Measurements from ENCODE around the gene STT3B. TPM values are rescaled to one million over a fixed set of nuclear protein-coding genes. Genes with fewer than 3 reads are reported as not detected.

The STT3B gene
- total and polyA plus RNA-seq, 2 of the 4 experiments (the other 2 are of a cell fraction), result 45.5 to 86.4 TPM

DNA sequence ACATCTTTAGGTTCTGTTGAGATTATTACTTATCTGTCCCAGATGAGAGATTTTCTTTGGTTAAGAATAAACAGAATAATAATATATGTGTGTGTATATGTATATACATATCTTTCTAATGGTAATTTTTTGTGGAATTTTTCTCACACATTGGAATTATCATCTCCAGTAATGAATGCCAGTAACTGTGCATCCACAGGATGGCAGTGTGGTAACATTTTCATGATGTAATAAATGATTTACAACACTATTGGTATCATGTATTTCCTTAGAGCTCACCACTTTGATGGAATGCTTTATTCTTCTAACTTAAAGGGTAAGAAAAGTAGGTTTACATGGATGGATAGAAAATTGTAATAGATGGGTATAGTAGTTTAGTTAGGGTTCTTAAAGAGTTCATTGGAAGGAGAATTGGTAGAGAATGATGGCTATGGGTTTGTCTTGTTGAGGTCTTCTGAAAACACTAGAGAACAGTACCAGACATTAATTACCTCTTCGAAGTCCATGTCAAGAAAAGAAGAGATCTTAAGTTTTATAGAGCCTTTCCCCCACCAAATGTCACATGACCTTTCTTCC is 78.1 kb downstream of the STT3B start:
- no peak overlapping the region for H2BK5ac ChIP-seq (ENCODE audit: low read depth, low read length, poor library complexity, severe bottlenecking)
- ChIA-PET POLR2A (ENCODE audit: unreplicated experiment) (no interaction called here), CTCF (interaction anchor here (0.6 to 1.1 kb wide), 2 partner anchors 161 to 408 kb away, joined by 3 read pairs; no protein-coding TSS in a partner anchor)
- H2BK15ac ChIP-seq (ENCODE audit: low read depth, low read length), result no peak overlapping the region
- H3K27me3 ChIP-seq (ENCODE audit: control insufficient read depth, insufficient read depth, low read length), result no peaks in the 10 kb centered on the region
- dilution Hi-C loops (cut with HindIII; ENCODE audit: low sequenced_read_pairs, unreplicated experiment) (no loop called here), intact Hi-C loops (cut with micrococcal nuclease) (loop anchor here (1.0 to 10.0 kb wide), 4 partner anchors 158 to 534 kb away; partner anchors contain the start of genes OSBPL10 and ZNF860), in situ Hi-C loops (cut with MboI; ENCODE audit: low sequenced_read_pairs) (loop anchor here (25.0 kb wide), 1 partner anchor 527 kb away; no protein-coding TSS in a partner anchor)
- no peaks in the 10 kb centered on the region for H3K9me1 ChIP-seq (ENCODE audit: insufficient read depth, low read length)
- no peak overlapping the region for H4K91ac ChIP-seq (ENCODE audit: insufficient read depth, low read depth, low read length)
- peaks cover 4% of the 10 kb centered on the region; the same call in 1 of the 2 replicates for H3K9me3 ChIP-seq (ENCODE audit: control insufficient read depth, insufficient read depth, low read length)
- no peak overlapping the region for H3K9ac ChIP-seq (ENCODE audit: low read depth, low read length)
- peaks cover 5% of the 10 kb centered on the region for H3K36me3 ChIP-seq (ENCODE audit: control insufficient read depth, insufficient read depth, low read length)
- no peak overlapping the region for H3K14ac ChIP-seq (replicated peaks; ENCODE audit: low read depth, low read length)
- peak; percentile 55 for ATAC-seq (ENCODE audit: low read depth)
- no peak overlapping the region for H2BK120ac ChIP-seq (ENCODE audit: low read depth, low read length)
- no peak overlapping the region for H2BK20ac ChIP-seq (ENCODE audit: low read depth, low read length)
- no peak overlapping the region for H2AFZ ChIP-seq (replicated peaks; ENCODE audit: low read length, poor library complexity)
- DNase-seq, result peak; percentile 66
- H3K4me3 ChIP-seq (ENCODE audit: insufficient read depth, low read depth, low read length), result no peak overlapping the region
- H3K4me1 ChIP-seq (ENCODE audit: control insufficient read depth, insufficient read depth, low read length), result no peaks in the 10 kb centered on the region
- no peak for TF ChIP-seq FOS (IDR thresholded peaks at IDR 0.05; ENCODE audit: low read depth, low read length)
- TF ChIP-seq CTCF (conservative IDR thresholded peaks at IDR 0.05; ENCODE audit: low read depth, low read length), result peak; percentile 76
- peak; percentile 71 for TF ChIP-seq RAD21 (IDR thresholded peaks at IDR 0.05; ENCODE audit: low read length)
- no peak for TF ChIP-seq MAFK (IDR thresholded peaks at IDR 0.05; ENCODE audit: low read depth, low read length)
- TF ChIP-seq POLR2A (IDR thresholded peaks at IDR 0.05; ENCODE audit: low read depth, low read length), result no peak
- TF ChIP-seq CEBPB (IDR thresholded peaks at IDR 0.05; ENCODE audit: low read depth, low read length), result peak; percentile 32; the same call in 1 of the 2 replicates
- TF ChIP-seq ELK1 (IDR thresholded peaks at IDR 0.05; ENCODE audit: borderline replicate concordance, low read depth, low read length), result no peak
- TF ChIP-seq SMC3 (IDR thresholded peaks at IDR 0.05; ENCODE audit: low read depth, low read length), result peak; percentile 74
- no peak for TF ChIP-seq BHLHE40 (IDR thresholded peaks at IDR 0.05; ENCODE audit: low read depth, low read length)
- no peak for TF ChIP-seq MAZ (IDR thresholded peaks at IDR 0.05; ENCODE audit: borderline replicate concordance, low read depth, low read length)
- H3K4me2 ChIP-seq (ENCODE audit: low read depth, low read length), result no peak overlapping the region
- no peak overlapping the region for H3K27ac ChIP-seq (ENCODE audit: insufficient read depth, low read length)
- H4K5ac ChIP-seq (ENCODE audit: low read depth, low read length), result no peak overlapping the region
- peaks cover 4 to 22% of the 10 kb centered on the region in 2 experiments; a peak in 3 of 4 replicates for H3K79me1 ChIP-seq (ENCODE audit: low read depth in 1 of 2, low read length in 2 of 2)
- H2AK9ac ChIP-seq (replicated peaks; ENCODE audit: low read depth, low read length, poor library complexity), result no peak overlapping the region
- H3K56ac ChIP-seq (ENCODE audit: extremely low read depth, insufficient read depth, low read length), result no peak overlapping the region
- H3K4ac ChIP-seq (ENCODE audit: low read depth, low read length), result no peak overlapping the region
- no CpG with 5 or more reads among the region's 1 CpG for WGBS, 2 experiments (ENCODE audit: extremely low coverage in 2 of 2, insufficient read length in 1 of 2)
- BruUV-seq (replicated peaks), result no TSS peak
- no peak overlapping the region for H4K8ac ChIP-seq (ENCODE audit: low read depth in 2 of 2, low read length in 2 of 2)
- H3K23ac ChIP-seq (ENCODE audit: low read depth, low read length), result no peak overlapping the region
- H3K18ac ChIP-seq (ENCODE audit: low read depth, low read length), result no peak overlapping the region
- H4K20me1 ChIP-seq (ENCODE audit: insufficient read depth, low read length), result no peaks in the 10 kb centered on the region
- H2AK5ac ChIP-seq (ENCODE audit: low read depth, low read length), result no peak overlapping the region
